ENCODE measurements around the gene ACP3. TPM values are rescaled to one million over a fixed set of nuclear protein-coding genes. Genes with fewer than 3 reads are reported as not detected.

Gene ACP3
- total and polyA plus RNA-seq, 2 of the 4 experiments (the other 2 are of a cell fraction), result 0.36 to 0.54 TPM

DNA sequence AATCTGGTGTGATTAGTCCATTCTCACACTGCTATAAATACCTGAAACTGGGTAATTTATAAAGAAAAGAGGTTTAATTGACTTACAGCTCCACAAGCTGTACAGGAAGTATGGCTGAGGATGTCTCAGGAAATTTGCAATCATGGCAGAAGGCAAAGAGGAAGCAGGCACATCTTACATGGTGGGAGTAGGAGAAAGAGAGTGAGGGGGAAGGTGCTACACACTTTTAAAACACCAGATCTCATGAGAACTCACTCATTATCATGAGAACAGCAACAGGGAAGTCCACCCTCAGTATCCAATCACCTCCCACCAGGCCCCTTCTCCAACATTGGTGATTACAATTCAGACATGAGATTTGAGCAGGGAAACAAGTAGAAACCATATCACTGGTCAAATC, 24.0 kb upstream of the ACP3 start:
- H3K23ac ChIP-seq (ENCODE audit: low read depth, low read length), result no peak overlapping the region
- H3K9me1 ChIP-seq (ENCODE audit: insufficient read depth, low read length), result no peaks in the 10 kb centered on the region
- no peak for TF ChIP-seq NFE2L2 (IDR thresholded peaks at IDR 0.05; ENCODE audit: low read depth, low read length)
- no peak for TF ChIP-seq SMC3 (IDR thresholded peaks at IDR 0.05; ENCODE audit: low read depth, low read length)
- TF ChIP-seq MAFK (IDR thresholded peaks at IDR 0.05; ENCODE audit: low read depth, low read length), result no peak
- TF ChIP-seq RCOR1 (IDR thresholded peaks at IDR 0.05; ENCODE audit: insufficient replicate concordance, low read length), result no peak
- TF ChIP-seq, protein P1, sequence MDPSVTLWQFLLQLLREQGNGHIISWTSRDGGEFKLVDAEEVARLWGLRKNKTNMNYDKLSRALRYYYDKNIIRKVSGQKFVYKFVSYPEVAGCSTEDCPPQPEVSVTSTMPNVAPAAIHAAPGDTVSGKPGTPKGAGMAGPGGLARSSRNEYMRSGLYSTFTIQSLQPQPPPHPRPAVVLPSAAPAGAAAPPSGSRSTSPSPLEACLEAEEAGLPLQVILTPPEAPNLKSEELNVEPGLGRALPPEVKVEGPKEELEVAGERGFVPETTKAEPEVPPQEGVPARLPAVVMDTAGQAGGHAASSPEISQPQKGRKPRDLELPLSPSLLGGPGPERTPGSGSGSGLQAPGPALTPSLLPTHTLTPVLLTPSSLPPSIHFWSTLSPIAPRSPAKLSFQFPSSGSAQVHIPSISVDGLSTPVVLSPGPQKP (IDR thresholded peaks at IDR 0.05; ENCODE audit: borderline replicate concordance, low read depth, low read length), result no peak
- TF ChIP-seq, protein P2, sequence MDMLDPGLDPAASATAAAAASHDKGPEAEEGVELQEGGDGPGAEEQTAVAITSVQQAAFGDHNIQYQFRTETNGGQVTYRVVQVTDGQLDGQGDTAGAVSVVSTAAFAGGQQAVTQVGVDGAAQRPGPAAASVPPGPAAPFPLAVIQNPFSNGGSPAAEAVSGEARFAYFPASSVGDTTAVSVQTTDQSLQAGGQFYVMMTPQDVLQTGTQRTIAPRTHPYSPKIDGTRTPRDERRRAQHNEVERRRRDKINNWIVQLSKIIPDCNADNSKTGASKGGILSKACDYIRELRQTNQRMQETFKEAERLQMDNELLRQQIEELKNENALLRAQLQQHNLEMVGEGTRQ (IDR thresholded peaks at IDR 0.05; ENCODE audit: low read depth, low read length), result no peak
- no peak for TF ChIP-seq RAD21 (IDR thresholded peaks at IDR 0.05; ENCODE audit: low read length)
- TF ChIP-seq CEBPB (IDR thresholded peaks at IDR 0.05; ENCODE audit: low read depth, low read length), result no peak
- TF ChIP-seq, protein P3, sequence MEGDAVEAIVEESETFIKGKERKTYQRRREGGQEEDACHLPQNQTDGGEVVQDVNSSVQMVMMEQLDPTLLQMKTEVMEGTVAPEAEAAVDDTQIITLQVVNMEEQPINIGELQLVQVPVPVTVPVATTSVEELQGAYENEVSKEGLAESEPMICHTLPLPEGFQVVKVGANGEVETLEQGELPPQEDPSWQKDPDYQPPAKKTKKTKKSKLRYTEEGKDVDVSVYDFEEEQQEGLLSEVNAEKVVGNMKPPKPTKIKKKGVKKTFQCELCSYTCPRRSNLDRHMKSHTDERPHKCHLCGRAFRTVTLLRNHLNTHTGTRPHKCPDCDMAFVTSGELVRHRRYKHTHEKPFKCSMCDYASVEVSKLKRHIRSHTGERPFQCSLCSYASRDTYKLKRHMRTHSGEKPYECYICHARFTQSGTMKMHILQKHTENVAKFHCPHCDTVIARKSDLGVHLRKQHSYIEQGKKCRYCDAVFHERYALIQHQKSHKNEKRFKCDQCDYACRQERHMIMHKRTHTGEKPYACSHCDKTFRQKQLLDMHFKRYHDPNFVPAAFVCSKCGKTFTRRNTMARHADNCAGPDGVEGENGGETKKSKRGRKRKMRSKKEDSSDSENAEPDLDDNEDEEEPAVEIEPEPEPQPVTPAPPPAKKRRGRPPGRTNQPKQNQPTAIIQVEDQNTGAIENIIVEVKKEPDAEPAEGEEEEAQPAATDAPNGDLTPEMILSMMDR (conservative IDR thresholded peaks at IDR 0.05; ENCODE audit: low read depth, low read length), result no peak
- TF ChIP-seq BHLHE40 (IDR thresholded peaks at IDR 0.05; ENCODE audit: low read depth, low read length), result no peak
- TF ChIP-seq MAZ (IDR thresholded peaks at IDR 0.05; ENCODE audit: borderline replicate concordance, low read depth, low read length), result no peak
- no peak for TF ChIP-seq FOS (IDR thresholded peaks at IDR 0.05; ENCODE audit: low read depth, low read length)
- TF ChIP-seq MXI1 (IDR thresholded peaks at IDR 0.05; ENCODE audit: borderline replicate concordance, low read depth, low read length), result no peak
- no peak for ATAC-seq (ENCODE audit: low read depth)
- no peak overlapping the region for H3K4me3 ChIP-seq (ENCODE audit: insufficient read depth, low read depth, low read length)
- no peak overlapping the region for H2BK120ac ChIP-seq (ENCODE audit: low read depth, low read length)
- no peak overlapping the region for H4K8ac ChIP-seq (ENCODE audit: low read depth in 2 of 2, low read length in 2 of 2)
- H3K27me3 ChIP-seq (ENCODE audit: control insufficient read depth, insufficient read depth, low read length), result no peaks in the 10 kb centered on the region
- no peak overlapping the region for H3K14ac ChIP-seq (replicated peaks; ENCODE audit: low read depth, low read length)
- no peak overlapping the region for H4K5ac ChIP-seq (ENCODE audit: low read depth, low read length)
- POLR2A ChIA-PET (ENCODE audit: unreplicated experiment), result no interaction called here
- no peak overlapping the region for H3K4ac ChIP-seq (ENCODE audit: low read depth, low read length)
- no peak overlapping the region for H2AFZ ChIP-seq (replicated peaks; ENCODE audit: low read length, poor library complexity)
- intact Hi-C loops (cut with micrococcal nuclease), result no loop called here
- H3K9ac ChIP-seq (ENCODE audit: low read depth, low read length), result no peak overlapping the region
- no TSS peak for BruUV-seq (replicated peaks)
- H3K56ac ChIP-seq (ENCODE audit: extremely low read depth, insufficient read depth, low read length), result no peak overlapping the region
- DNase-seq, result no peak
- CTCF ChIA-PET, result interaction anchor here (0.9 kb wide), 1 partner anchor 24 kb away, joined by 4 read pairs; no protein-coding TSS in a partner anchor
- no peak overlapping the region for H2AK5ac ChIP-seq (ENCODE audit: low read depth, low read length)
- dilution Hi-C loops (cut with HindIII; ENCODE audit: low sequenced_read_pairs, unreplicated experiment), result no loop called here
- H3K4me2 ChIP-seq (ENCODE audit: low read depth, low read length), result no peak overlapping the region
- no peaks in the 10 kb centered on the region for H3K36me3 ChIP-seq (ENCODE audit: control insufficient read depth, insufficient read depth, low read length)
- H3K4me1 ChIP-seq (ENCODE audit: control insufficient read depth, insufficient read depth, low read length), result peaks cover 4% of the 10 kb centered on the region
- H3K9me3 ChIP-seq (ENCODE audit: control insufficient read depth, insufficient read depth, low read length), result no peaks in the 10 kb centered on the region
- H4K20me1 ChIP-seq (ENCODE audit: insufficient read depth, low read length), result no peaks in the 10 kb centered on the region
- H3K27ac ChIP-seq (ENCODE audit: insufficient read depth, low read length), result no peak overlapping the region
- no peak overlapping the region for H3K18ac ChIP-seq (ENCODE audit: low read depth, low read length)
- in situ Hi-C loops (cut with MboI; ENCODE audit: low sequenced_read_pairs), result no loop called here
- H2BK20ac ChIP-seq (ENCODE audit: low read depth, low read length), result no peak overlapping the region
- H3K79me1 ChIP-seq (ENCODE audit: low read depth in 1 of 2, low read length in 2 of 2), result no peaks in the 10 kb centered on the region
- no peak overlapping the region for H2BK15ac ChIP-seq (ENCODE audit: low read depth, low read length)
- no peak overlapping the region for H2AK9ac ChIP-seq (replicated peaks; ENCODE audit: low read depth, low read length, poor library complexity)
- no peak overlapping the region for H4K91ac ChIP-seq (ENCODE audit: insufficient read depth, low read depth, low read length)
- no peak overlapping the region for H2BK5ac ChIP-seq (ENCODE audit: low read depth, low read length, poor library complexity, severe bottlenecking)
